GM18861 (cell line): ENCODE measurements around the gene TPSAB1.
"Not testable (repeated sequence)": the region's sequence is repeated elsewhere in the genome, so short reads cannot be mapped to it uniquely, and the experiment has no call there.

ENCODE experiments used
- ATAC-seq: cut with Tn5 transposase; IDR thresholded peaks from one replicate; pipeline ENCODE4 v1.9.1; 2021; ENCODE audit not compliant: unreplicated experiment

The TPSAB1 gene

DNA sequence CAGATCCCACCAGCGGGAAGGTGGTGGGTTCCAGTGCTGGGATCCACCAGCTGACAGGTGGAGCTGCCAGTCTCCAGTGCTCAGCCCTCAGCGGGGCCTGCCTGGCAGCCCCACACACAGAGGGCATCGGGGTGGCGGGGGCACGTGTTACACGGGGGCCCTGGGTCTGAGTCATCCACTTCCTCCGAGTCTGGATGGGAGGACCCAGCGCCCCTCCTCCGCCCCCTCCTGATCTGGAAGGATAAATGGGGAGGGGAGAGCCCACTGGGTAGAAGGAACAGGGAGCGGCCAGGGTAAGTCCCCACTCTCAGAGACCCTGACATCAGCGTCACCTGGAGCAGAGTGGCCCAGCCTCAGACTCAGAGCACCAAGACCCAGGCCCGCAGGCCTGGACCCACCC, at the start of gene TPSAB1:
Gene TPSAB1 (plus strand): TSS at position 270 of the 400 bp plus-strand sequence. CDS start 234 bp downstream, outside the sequence.
- not testable (repeated sequence) for ATAC-seq

GRCh38 chr16:1190789-1191188, 49.7 kb upstream of the TPSAB1 start:
- ATAC-seq, result not testable (repeated sequence)

DNA sequence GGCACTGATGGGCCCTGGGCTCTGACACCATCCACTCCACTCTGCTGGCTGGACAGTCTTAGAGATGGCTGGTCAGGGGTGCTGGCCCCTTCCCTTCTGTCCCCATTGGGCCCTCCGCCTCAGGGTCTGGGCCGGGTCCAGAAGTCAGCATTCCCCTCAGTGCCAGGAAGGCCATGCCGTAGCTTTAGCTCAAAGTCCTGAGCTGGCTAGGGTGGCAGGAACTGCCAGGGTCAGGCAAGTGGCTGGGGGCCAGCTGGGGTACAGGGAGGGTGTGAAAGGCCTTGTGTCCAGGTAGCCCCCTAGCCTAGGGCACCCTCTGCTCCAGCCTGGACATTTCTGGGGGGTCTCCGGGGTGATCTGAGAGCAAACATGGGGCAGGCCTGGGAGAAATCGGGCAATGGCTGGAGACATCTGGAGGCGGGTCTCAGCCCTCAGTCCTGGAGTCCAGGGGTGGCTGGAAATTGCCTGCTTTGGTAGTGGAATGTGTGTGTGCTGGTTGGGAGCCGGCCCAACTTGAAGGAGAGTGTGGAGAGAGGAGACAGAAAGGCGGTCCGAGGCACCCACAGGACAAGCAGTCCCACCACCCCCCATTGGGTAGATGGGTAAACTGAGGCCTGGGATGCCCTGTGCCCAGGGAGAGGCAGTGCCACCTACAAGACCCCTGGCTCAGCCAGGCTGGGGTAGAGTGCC, 48.0 kb upstream of the TPSAB1 start:
- no peak for ATAC-seq

DNA sequence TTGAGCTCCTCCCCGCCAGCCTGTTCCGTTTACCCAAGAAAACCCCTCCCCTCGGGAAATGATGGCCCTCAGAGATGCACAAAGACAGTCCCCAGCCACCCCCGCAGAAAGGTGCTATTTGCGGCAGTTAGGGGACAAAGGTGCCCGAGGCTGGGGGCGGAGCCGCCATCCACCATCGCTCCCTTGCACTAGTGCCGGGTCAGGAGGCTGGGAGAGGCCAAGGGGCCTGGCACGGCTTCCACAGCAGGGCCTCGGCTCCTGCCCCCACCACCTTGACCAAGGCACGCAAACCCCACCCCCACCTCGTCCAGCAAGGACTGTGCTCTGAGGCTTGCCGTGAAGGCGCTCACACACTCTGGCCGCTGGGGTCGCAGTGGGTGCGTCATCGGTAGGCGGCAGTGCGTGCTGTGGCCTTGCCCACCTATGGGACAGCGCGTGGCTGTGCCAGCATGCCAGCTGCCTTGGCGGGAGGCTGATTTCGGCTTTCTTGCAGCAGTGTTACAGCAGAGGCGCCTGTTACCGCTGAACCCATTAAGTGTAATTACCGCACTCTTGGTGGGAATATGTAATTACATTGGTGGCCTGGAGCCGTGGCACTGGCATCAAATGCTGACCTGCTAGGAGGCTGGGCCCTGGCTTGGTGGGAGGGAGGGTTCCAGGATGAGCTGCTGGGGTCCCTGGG, 47.2 kb upstream of the TPSAB1 start:
- ATAC-seq, result no peak

DNA sequence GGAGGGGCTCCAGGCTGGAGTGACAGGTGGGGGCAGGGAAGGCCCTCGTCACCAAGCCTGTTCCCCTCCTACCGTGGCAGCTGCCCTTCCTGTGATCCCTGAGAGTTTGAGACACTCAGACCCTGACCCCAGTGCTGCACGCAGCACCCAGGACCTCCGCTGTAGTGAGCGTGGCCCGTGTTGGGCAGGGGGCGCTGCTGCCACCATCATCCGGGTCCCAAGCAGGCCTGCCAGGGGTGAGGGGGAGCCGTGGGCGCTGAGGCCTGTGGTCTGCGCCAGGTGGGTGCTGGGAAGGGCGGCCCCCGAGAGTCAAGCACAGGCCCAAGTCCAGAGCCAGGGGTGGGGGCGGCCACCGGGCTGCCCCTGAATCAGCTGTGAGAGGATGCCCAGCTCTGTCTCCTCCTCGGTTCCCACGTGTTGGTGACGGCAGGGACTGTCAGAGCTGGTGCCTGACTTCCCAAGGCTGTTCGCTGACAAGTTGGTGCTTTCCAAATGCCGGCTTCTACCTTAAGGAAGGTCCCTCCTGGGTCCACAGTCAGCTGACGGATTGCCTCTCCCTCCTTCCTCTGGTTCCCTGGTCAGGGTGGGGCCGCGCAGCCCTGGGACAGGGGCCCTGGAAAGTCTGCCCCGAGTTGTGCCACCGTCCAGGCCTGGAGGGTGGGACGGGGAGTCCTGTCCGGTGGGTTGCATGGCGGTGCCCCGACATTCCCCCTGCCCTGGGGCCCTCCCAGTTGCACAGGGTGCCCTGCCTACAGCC, 46.5 kb upstream of the TPSAB1 start:
- no peak for ATAC-seq

- ATAC-seq, result no peak
These were observed 45.7 kb upstream of the TPSAB1 start for GRCh38 chr16:1194665-1195392.

GRCh38 chr16:1195393-1195666, 45.2 kb upstream of the TPSAB1 start:
- no peak for ATAC-seq

DNA sequence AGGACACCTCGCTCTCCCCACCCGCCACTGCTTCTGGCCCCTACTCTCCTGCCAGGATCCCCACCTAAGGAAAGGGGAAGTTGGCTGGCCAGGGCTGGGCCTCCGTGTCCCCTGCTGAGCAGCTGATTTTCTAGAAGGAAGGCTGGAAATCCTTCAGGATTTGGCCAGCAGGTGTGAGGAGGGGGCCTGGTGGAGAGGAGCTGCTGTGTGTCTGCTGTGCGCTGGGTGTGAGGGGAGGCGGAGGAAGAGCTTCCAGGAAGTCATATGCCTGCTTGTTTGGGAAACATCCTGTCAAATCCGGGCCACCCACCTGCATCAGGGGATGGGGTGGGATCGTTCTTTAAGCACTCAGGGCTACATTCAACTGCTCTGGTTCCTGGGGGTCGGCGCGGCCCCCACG, 44.0 kb upstream of the TPSAB1 start:
- ATAC-seq, result no peak

DNA sequence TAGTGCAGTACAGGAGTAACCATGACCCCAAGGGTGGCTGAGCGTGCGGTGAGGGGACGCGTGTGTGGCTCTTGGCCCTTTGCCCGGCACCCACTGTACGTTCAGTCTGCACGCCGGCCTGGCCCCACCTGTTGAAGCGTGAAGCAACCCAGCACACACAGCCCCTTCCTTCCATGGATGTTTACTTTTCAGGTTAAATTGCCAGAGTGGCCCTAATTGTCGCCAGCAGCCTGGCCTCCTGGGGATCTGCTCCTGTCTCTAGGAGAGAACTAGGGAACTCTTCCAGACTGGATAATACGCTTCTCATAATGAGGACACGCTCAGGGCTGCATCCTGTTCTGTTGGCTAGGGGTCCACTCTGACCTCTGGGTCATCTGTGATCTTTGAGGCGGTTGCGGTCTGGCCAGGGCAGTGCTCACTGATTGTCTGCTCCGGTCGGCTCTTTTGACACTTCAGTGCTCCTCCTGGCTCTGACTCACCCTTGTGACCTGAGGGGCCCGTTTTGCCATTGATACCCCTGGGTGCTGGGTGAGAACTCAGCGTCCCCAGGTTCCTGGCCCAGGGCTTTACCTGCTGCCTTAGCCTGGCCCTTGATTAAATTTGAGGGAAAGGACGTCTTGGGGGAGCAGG, 43.2 kb upstream of the TPSAB1 start:
- ATAC-seq, result no peak

DNA sequence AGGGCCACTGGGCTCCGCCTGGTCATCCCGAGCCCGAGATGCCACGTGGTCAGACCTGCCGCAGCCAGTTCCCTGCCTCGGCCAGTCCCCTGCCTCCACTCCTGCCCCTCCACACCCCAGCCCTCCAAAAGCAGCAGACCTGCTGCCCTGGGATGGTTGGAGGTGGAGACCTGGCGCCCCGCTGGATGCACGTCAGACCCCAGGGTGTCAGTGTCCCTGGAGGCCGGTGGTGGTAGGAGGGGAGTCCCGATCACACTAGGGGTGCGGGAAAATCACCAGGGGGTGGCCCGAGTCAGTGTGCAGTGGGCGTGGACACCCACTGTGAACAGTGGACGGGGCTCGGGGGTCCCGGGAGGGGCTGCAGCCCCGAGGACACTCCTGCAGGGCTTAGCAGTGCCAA, 42.3 kb upstream of the TPSAB1 start:
- no peak for ATAC-seq

- not testable (repeated sequence) for ATAC-seq
These were observed 41.7 kb upstream of the TPSAB1 start for GRCh38 chr16:1198671-1199346.

- ATAC-seq, result no peak
These were observed 41.0 kb upstream of the TPSAB1 start for GRCh38 chr16:1199347-1200013.

- no peak for ATAC-seq
These were observed 40.4 kb upstream of the TPSAB1 start for GRCh38 chr16:1200014-1200627.

DNA sequence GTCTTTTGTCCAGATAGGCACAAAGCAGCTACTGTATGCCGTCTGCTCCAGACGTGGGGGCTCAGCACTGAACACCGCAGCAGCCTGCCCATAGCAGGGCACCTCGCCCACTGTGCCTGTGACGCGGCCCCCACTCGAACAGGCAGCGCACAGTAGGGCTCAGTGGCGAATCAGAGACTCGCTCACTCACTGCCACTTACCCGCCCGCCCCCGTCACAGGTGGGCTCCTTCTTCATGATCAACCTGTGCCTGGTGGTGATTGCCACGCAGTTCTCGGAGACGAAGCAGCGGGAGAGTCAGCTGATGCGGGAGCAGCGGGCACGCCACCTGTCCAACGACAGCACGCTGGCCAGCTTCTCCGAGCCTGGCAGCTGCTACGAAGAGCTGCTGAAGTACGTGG, 39.1 kb upstream of the TPSAB1 start:
- ATAC-seq, result no peak

DNA sequence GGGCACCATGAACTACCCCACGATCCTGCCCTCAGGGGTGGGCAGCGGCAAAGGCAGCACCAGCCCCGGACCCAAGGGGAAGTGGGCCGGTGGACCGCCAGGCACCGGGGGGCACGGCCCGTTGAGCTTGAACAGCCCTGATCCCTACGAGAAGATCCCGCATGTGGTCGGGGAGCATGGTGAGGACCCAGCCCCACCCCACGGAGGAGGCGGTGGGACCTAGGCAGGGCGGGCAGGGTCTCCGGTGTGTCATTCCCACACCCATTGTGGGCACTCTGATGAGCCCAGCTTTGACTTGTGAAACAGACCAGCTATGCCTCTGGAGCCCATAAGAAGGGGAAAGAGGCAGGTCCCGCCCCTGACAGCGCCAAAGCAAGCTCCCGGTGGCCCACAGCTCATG, 38.2 kb upstream of the TPSAB1 start:
- no peak for ATAC-seq

DNA sequence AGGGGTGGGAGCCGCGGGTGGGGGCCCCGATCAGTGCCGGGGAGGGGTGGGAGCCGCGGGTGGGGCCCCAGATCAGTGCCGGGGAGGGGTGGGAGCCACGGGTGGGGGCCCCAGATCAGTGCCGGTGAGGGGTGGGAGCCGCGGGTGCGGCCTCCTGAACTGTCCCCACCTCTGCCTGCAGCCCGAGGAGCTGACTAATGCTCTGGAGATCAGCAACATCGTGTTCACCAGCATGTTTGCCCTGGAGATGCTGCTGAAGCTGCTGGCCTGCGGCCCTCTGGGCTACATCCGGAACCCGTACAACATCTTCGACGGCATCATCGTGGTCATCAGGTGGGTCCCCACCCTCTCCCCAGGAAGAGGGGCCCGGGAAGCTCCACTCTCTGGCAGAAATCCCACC, 35.6 kb upstream of the TPSAB1 start:
- no peak for ATAC-seq

GRCh38 chr16:1206326-1206725, 34.2 kb upstream of the TPSAB1 start:
- no peak for ATAC-seq

DNA sequence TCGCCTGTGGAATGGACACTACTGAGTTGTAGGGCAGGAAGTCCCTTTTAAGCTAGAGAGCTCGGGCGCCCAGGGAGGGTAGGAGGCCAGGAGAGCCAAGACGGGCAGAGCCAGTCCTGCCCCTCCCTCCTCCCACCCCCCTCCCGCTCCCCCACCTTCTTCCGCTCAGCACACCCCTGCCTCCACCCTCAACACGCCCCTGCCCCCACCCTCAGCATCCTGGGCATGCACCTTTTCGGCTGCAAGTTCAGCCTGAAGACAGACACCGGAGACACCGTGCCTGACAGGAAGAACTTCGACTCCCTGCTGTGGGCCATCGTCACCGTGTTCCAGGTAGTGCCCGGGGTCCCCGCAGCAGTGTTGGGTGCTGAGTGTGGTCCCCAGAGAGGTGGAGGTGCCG, 33.7 kb upstream of the TPSAB1 start:
- no peak for ATAC-seq

DNA sequence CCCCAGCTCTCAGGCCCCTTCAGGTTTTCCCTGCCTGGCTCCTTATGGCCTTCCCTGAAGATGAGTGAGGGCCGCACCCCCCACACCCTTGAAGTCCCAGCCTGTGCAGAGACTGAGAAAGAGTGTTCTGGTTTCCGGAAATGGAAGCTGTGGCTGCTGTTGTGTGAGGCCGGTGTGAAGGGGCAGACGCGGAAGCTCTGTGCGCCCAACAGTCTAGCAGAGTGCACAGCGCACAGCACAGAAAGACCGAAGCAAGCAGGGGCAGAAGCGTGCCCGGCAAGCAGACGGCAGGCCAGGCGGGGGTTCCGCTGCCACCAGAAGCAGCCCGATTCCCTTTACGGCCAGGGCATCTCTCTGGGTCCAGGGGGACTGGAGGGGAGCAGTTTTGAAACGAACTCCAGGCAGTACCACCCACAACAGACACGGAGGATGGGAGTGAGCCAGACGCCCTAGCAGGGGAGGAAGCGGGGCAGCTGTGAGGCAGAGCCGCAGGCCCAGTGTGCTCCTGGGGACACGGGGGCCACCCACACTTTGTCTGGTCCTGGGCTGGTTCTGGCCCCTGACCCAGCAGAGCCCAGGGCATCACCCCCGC, 32.2 kb upstream of the TPSAB1 start:
- ATAC-seq, result no peak
